Measurements from ENCODE around the gene KCNK15. TPM values are rescaled to one million over a fixed set of nuclear protein-coding genes. Genes with fewer than 3 reads are reported as not detected.

Gene KCNK15
- total RNA-seq, 1 experiment from 2014 or later = 0.33 TPM

- H3K18ac ChIP-seq (ENCODE audit: insufficient read length, low read depth, low read length) = no peak overlapping the region
- H4K20me1 ChIP-seq (ENCODE audit: control insufficient read depth, insufficient read depth, insufficient read length) = no peaks in the 10 kb centered on the region
- no peak for DNase-seq
- H2AFZ ChIP-seq (ENCODE audit: low read length) = no peak overlapping the region
- peak overlapping the region in 1 of 3 experiments; percentile 54; a peak in 3 of 7 replicates for H3K27ac Mint-ChIP-seq
- H3K27me3 ChIP-seq (ENCODE audit: insufficient read depth, low read length) = no peaks in the 10 kb centered on the region
- no peaks in the 10 kb centered on the region for H3K9me3 Mint-ChIP-seq
- H4K91ac ChIP-seq (ENCODE audit: insufficient read length, low read depth, low read length) = no peak overlapping the region
- H3K4me1 Mint-ChIP-seq = peaks cover 19 to 40% of the 10 kb centered on the region in 2 experiments
- no peaks in the 10 kb centered on the region for H3K36me3 Mint-ChIP-seq (ENCODE audit: insufficient read depth in 1 of 3, low read depth in 3 of 3)
- no peak overlapping the region for H3K23ac ChIP-seq (ENCODE audit: insufficient read length, low read depth, low read length)
- H3K56ac ChIP-seq (ENCODE audit: insufficient read length, low read depth, low read length) = no peak overlapping the region
- H3K27ac ChIP-seq (ENCODE audit: insufficient read length, low read depth, low read length) = no peak overlapping the region
- no peaks in the 10 kb centered on the region for H3K79me2 ChIP-seq (ENCODE audit: insufficient read depth, low read length)
- H3T11ph ChIP-seq (ENCODE audit: low read length) = no peak overlapping the region
- H3K27me3 Mint-ChIP-seq (ENCODE audit: low read depth) = no peaks in the 10 kb centered on the region; the same call in 1 of the 2 replicates
- no peak overlapping the region for H3K4me3 Mint-ChIP-seq
- no peak overlapping the region for H2AK5ac ChIP-seq (ENCODE audit: insufficient read length, low read length)
- H4K8ac ChIP-seq (replicated peaks; ENCODE audit: insufficient read length, low read depth, low read length) = no peak overlapping the region
- no peak overlapping the region for H3K14ac ChIP-seq (ENCODE audit: insufficient read depth, low read length)
- no peak for TF ChIP-seq CTCF (conservative IDR thresholded peaks at IDR 0.05)
- H3K9ac ChIP-seq (ENCODE audit: extremely low read depth, insufficient read length, low read length) = no peak overlapping the region
- H3K79me1 ChIP-seq (ENCODE audit: insufficient read depth, low read depth, low read length, poor library complexity, severe bottlenecking) = no peaks in the 10 kb centered on the region
- no peak overlapping the region for H2BK15ac ChIP-seq (ENCODE audit: low read depth, low read length)
- no peaks in the 10 kb centered on the region for H3K9me3 ChIP-seq (ENCODE audit: control insufficient read depth, low read depth, low read length)
- H2BK120ac ChIP-seq (ENCODE audit: low read depth, low read length, poor library complexity, severe bottlenecking) = no peak overlapping the region
- H3K23me2 ChIP-seq (ENCODE audit: insufficient read length, low read depth, low read length, poor library complexity, severe bottlenecking) = no peaks in the 10 kb centered on the region
- H2BK20ac ChIP-seq (ENCODE audit: low read depth, low read length, poor library complexity, severe bottlenecking) = no peak overlapping the region
- H2BK12ac ChIP-seq (ENCODE audit: insufficient read length, low read depth, low read length) = no peak overlapping the region
- H3K4me2 ChIP-seq (ENCODE audit: insufficient read depth, insufficient read length, low read length) = no peak overlapping the region
- no peak overlapping the region for H4K5ac ChIP-seq (ENCODE audit: insufficient read length, low read depth, low read length)
- H2BK5ac ChIP-seq (ENCODE audit: insufficient read length, low read length) = no peak overlapping the region
- H3K4ac ChIP-seq (ENCODE audit: low read depth, low read length) = no peak overlapping the region
- H3K4me1 ChIP-seq (ENCODE audit: insufficient read depth, low read length) = peaks cover 8% of the 10 kb centered on the region; the same call in 1 of the 2 replicates
- no CpG with 5 or more reads among the region's 4 CpGs for WGBS (ENCODE audit: extremely low coverage, insufficient read length, low lambda C conversion rate)
Measured at GRCh38 chr20:44795836-44796235, 50.2 kb downstream of the KCNK15 start.
